OCI-LY7 (cell line): ENCODE results near the gene TSR3. TPM values are rescaled to one million over a fixed set of nuclear protein-coding genes. Genes with fewer than 3 reads are reported as not detected.

ENCODE experiments used
- BruUV-seq: library from RNA; stranded (reverse); fragments of 400-500 nt; replicated peaks from 2 replicates; lab custom pipeline; 2021; lab: Mats Ljungman, UMichigan
- CTCF ChIA-PET: fragments of 300-600 bp; sonication (Branson Sonifier 250); formaldehyde crosslinking; loops from one replicate; lab custom pipeline; 2022; ENCODE audit warnings: antibody characterized with exemption; ENCODE audit not compliant: unreplicated experiment; lab: Charles Lee
- POLR2A ChIA-PET: fragments of 300-600 bp; sonication (Branson Sonifier 250); formaldehyde crosslinking; loops from one replicate; lab custom pipeline; 2022; ENCODE audit warnings: antibody characterized with exemption; lab: Charles Lee
- DNase-seq: peaks from one replicate; pipeline ENCODE4 v3.0.0-alpha.2; 2015; ENCODE audit warnings: low spot score
- H2AFZ ChIP-seq: fragments of 200-600 bp; sonication (generic), shearing (Covaris generic); 2 replicates; pipeline ENCODE4 v1.6.1; 2014; ENCODE audit warnings: mild to moderate bottlenecking, antibody characterized with exemption, low read length, moderate library complexity
- H3K27ac ChIP-seq: fragments of 200-600 bp; sonication (generic); 2 replicates; pipeline ENCODE4 v1.5.1; 2014; ENCODE audit warnings: mixed run types, low read depth, mild to moderate bottlenecking, moderate library complexity, low read length, inconsistent platforms; ENCODE audit not compliant: poor library complexity, severe bottlenecking
- H3K36me3 ChIP-seq: fragments of 200-600 bp; sonication (generic); 2 replicates; pipeline ENCODE4 v1.6.1; 2014; ENCODE audit warnings: mild to moderate bottlenecking, antibody characterized with exemption, low read length, moderate library complexity, mixed read lengths; ENCODE audit not compliant: insufficient read depth
- H3K4me1 ChIP-seq: fragments of 200-600 bp; sonication (generic); 2 replicates; pipeline ENCODE4 v1.5.1; 2014; ENCODE audit warnings: mild to moderate bottlenecking, low read length; ENCODE audit not compliant: insufficient read depth, poor library complexity, severe bottlenecking
- H3K4me2 ChIP-seq: fragments of 200-600 bp; sonication (generic); 2 replicates; pipeline ENCODE4 v1.6.1; 2014; ENCODE audit warnings: mild to moderate bottlenecking, low read length
- H3K4me3 ChIP-seq: fragments of 200-600 bp; sonication (generic); 2 replicates; pipeline ENCODE4 v1.5.1; 2014; ENCODE audit warnings: mild to moderate bottlenecking, low read depth, low read length; ENCODE audit not compliant: poor library complexity, severe bottlenecking
- H3K79me2 ChIP-seq: fragments of 200-600 bp; sonication (generic); 2 replicates; pipeline ENCODE4 v1.6.1; 2016; ENCODE audit warnings: low read depth, mild to moderate bottlenecking, low read length, moderate library complexity, mixed read lengths; ENCODE audit not compliant: insufficient read depth
- H3K9me2 ChIP-seq: fragments of 200-600 bp; sonication (generic); 2 replicates; pipeline ENCODE4 v1.6.1; 2016; ENCODE audit warnings: mild to moderate bottlenecking, low read length, mixed read lengths; ENCODE audit not compliant: insufficient read depth
- H3K9me3 ChIP-seq: fragments of 200-600 bp; sonication (generic); 2 replicates; pipeline ENCODE4 v1.6.1; 2014; ENCODE audit warnings: mild to moderate bottlenecking, mixed run types, low read length, mixed read lengths
- H4K20me1 ChIP-seq: fragments of 200-600 bp; sonication (generic); 2 replicates; pipeline ENCODE4 v1.6.1; 2014; ENCODE audit warnings: mild to moderate bottlenecking, antibody characterized with exemption, low read length, moderate library complexity, mixed read lengths; ENCODE audit not compliant: insufficient read depth
- CTCF ChIP-seq: fragments of 200-600 bp; sonication (generic); conservative IDR thresholded peaks from 2 replicates; pipeline ENCODE4 v1.5.1; 2014; ENCODE audit warnings: mild to moderate bottlenecking, antibody characterized with exemption, low read length, moderate library complexity, mixed read lengths
- EZH2phosphoT487 ChIP-seq: fragments of 200-600 bp; sonication (generic); IDR thresholded peaks from 2 replicates; pipeline ENCODE4 v1.6.1; 2018; ENCODE audit warnings: low read depth, borderline replicate concordance, mild to moderate bottlenecking, mixed run types, antibody characterized with exemption, low read length, moderate library complexity, mixed read lengths
- intact Hi-C: fragments of 100-400 bp; cut with micrococcal nuclease; formaldehyde crosslinking; loops from one replicate; pipeline ENCODE4 v1.10.0; 2022; ENCODE audit not compliant: unreplicated experiment
- total RNA-seq, 2 experiments: library from RNA; depleted of rRNA in 1 of 2; stranded (reverse); fragments of >200 nt in 1 of 2; shearing (Covaris generic) in 1 of 2; gene quantifications; 2 replicates each; pipeline ENCODE4 v1.2.3, GENCODE V29; 2014 to 2022

Gene TSR3
- total RNA-seq, 2 experiments from 2014 or later: 47.2 to 75.8 TPM

DNA sequence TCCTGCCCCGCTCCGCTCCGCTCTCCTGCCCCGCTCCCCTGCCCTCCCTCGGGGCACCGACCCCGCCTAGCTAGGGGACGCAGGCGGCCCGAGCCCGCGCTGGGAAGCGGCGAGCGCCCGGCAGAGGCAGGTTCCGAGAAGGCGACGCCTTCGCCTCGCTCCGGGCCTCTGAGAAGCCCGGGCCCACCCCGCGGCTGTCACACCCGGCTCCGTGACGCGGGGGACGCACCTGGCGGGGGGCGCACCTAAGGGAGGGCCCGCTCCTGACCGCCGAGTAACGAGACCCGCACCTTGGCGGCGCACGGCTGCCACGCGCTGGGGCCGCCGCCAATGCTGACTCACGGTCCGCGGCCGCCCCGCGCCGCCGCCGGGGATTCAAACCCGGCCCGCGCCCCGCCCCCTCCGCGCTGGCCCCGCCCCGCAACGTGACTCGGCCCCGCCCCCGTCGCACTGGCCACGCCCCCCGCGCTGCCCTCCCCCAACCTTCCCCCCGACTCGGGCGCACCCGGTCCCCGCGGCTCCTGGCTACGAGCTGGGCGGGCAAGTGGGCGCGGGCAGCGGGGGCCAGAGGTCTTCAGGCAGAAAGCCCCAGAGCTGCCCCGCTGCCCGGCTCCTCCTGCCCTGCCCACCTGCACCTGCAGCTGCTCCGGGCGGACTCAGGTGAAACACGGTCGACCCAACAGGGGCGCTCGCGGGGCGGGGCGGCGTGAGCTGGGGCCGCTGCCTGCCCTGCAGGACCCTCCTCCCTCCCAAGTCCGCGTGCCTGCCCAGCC lies 27.8 kb upstream of the TSR3 start:
- intact Hi-C loops: no loop called here
- Histone ChIP-seq H3K36me3 (no peaks in the 10 kb centered on the region), H3K9me3 (no peaks in the 10 kb centered on the region), H2AFZ (0 out of 2 replicates have a peak overlapping the region, but pooled peaks have one; percentile 7), H3K4me3 (peak overlapping the region; percentile 69), H4K20me1 (no peaks in the 10 kb centered on the region), H3K4me2 (peak overlapping the region; percentile 88), H3K4me1 (peaks cover 5% of the 10 kb centered on the region), H3K79me2 (no peaks in the 10 kb centered on the region), H3K9me2 (no peaks in the 10 kb centered on the region), H3K27ac (no peak overlapping the region)
- peak; percentile 73 for DNase-seq
- no TSS peak for BruUV-seq
- ChIA-PET POLR2A (interaction anchor here (0.6 to 0.7 kb wide), 2 partner anchors 17 to 70 kb away, joined by 3 to 5 read pairs; partner anchors contain the start of gene UBE2I), CTCF (interaction anchor here (0.6 to 0.9 kb wide), 2 partner anchors 10 to 1044 kb away, joined by 3 to 7 read pairs; no protein-coding TSS in a partner anchor)
- TF ChIP-seq CTCF (peak; percentile 43), EZH2phosphoT487 (no peak)

DNA sequence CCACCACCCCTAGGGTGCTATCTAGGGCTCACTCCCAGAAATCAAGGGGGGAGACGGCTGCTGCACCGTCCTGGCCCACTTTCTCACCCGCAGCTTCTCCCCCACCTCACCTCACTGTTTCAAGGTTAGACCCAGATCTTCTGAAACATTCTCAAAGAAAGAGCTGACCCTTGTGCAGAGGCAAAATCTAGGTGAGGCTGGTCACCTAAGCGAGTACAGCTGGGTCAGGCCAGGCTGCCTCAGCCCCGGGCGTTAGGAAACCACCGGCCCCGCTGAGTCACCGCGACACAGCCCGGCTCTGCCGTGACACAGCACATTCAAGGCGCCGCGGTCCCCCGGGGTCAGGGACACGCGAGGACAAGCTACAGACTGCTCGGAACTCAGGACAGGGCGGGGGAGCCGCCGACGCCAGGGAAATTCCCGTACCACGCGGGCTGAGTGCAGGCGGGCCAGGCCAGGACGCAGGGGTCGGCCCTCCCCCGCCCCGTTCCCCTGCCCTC lies 27.2 kb upstream of the TSR3 start:
- peak overlapping the region; percentile 88 for H3K4me2 ChIP-seq
- peaks cover 5% of the 10 kb centered on the region for H3K4me1 ChIP-seq
- ChIA-PET CTCF (interaction anchor here (0.6 kb wide), 1 partner anchor 1044 kb away, joined by 7 read pairs; no protein-coding TSS in a partner anchor), POLR2A (interaction anchor here (0.7 kb wide), 1 partner anchor 16 kb away, joined by 5 read pairs; no protein-coding TSS in a partner anchor)
- no peaks in the 10 kb centered on the region for H3K9me3 ChIP-seq
- peak overlapping the region; percentile 69 for H3K4me3 ChIP-seq
- no peaks in the 10 kb centered on the region for H3K36me3 ChIP-seq
- DNase-seq: no peak
- intact Hi-C loops: no loop called here
- H2AFZ ChIP-seq: 0 out of 2 replicates have a peak overlapping the region, but pooled peaks have one; percentile 7
- BruUV-seq: no TSS peak
- no peak overlapping the region for H3K27ac ChIP-seq
- H3K79me2 ChIP-seq: no peaks in the 10 kb centered on the region
- H3K9me2 ChIP-seq: no peaks in the 10 kb centered on the region
- H4K20me1 ChIP-seq: no peaks in the 10 kb centered on the region
- TF ChIP-seq CTCF (no peak), EZH2phosphoT487 (no peak)
